ENCODE data around the gene GNS.

DNA sequence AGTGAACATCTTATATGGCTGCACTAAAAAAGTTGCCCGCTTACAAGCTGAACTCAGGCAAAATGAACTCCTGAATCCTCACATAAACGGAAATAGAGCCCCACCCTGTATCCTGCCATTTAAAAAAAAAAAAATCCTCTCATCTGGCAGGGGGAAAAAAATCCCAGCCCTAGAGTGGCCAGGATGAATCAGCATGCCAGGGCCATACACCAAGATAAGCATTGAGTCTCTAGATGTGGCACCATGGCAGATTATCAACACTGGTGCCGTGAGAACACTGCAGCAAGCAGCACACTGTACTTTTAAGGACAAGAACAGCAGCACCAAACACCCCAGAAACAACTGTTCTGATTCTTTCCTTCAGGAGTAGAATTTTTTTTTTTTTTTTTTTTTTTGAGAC, 83.4 kb downstream of the GNS start:
- TF ChIP-seq FOXM1 (IDR thresholded peaks at IDR 0.05; ENCODE audit: borderline replicate concordance, low read depth) (no peak), EGR1 (IDR thresholded peaks at IDR 0.05) (no peak), YY1 (IDR thresholded peaks at IDR 0.05; ENCODE audit: low read depth) (0 out of 2 replicates have a peak, but pooled peaks have one; percentile 6), TAF1 (IDR thresholded peaks at IDR 0.05; ENCODE audit: low read depth) (no peak), EP300 (IDR thresholded peaks at IDR 0.05; ENCODE audit: borderline replicate concordance) (no peak), NFIC (IDR thresholded peaks at IDR 0.05) (no peak)
- TF ChIP-seq, protein P1, sequence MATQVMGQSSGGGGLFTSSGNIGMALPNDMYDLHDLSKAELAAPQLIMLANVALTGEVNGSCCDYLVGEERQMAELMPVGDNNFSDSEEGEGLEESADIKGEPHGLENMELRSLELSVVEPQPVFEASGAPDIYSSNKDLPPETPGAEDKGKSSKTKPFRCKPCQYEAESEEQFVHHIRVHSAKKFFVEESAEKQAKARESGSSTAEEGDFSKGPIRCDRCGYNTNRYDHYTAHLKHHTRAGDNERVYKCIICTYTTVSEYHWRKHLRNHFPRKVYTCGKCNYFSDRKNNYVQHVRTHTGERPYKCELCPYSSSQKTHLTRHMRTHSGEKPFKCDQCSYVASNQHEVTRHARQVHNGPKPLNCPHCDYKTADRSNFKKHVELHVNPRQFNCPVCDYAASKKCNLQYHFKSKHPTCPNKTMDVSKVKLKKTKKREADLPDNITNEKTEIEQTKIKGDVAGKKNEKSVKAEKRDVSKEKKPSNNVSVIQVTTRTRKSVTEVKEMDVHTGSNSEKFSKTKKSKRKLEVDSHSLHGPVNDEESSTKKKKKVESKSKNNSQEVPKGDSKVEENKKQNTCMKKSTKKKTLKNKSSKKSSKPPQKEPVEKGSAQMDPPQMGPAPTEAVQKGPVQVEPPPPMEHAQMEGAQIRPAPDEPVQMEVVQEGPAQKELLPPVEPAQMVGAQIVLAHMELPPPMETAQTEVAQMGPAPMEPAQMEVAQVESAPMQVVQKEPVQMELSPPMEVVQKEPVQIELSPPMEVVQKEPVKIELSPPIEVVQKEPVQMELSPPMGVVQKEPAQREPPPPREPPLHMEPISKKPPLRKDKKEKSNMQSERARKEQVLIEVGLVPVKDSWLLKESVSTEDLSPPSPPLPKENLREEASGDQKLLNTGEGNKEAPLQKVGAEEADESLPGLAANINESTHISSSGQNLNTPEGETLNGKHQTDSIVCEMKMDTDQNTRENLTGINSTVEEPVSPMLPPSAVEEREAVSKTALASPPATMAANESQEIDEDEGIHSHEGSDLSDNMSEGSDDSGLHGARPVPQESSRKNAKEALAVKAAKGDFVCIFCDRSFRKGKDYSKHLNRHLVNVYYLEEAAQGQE (IDR thresholded peaks at IDR 0.05; ENCODE audit: low read depth) = no peak
- TF ChIP-seq, protein P2, sequence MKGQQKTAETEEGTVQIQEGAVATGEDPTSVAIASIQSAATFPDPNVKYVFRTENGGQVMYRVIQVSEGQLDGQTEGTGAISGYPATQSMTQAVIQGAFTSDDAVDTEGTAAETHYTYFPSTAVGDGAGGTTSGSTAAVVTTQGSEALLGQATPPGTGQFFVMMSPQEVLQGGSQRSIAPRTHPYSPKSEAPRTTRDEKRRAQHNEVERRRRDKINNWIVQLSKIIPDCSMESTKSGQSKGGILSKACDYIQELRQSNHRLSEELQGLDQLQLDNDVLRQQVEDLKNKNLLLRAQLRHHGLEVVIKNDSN (IDR thresholded peaks at IDR 0.05) = no peak

Measured in Ishikawa (cell line).